GM19239 (cell line): ENCODE data around the gene ZC3H12C.

Source experiments
- DNase-seq: peaks from one replicate; pipeline ENCODE4 v3.0.0; 2011; ENCODE audit warnings: low spot score; ENCODE audit not compliant: insufficient read length
- FAIRE-seq: peaks from 2 replicates; lab custom pipeline; 2011; peaks lifted over from hg19 to GRCh38; lab: Jason Lieb, UNC

The ZC3H12C gene

DNA sequence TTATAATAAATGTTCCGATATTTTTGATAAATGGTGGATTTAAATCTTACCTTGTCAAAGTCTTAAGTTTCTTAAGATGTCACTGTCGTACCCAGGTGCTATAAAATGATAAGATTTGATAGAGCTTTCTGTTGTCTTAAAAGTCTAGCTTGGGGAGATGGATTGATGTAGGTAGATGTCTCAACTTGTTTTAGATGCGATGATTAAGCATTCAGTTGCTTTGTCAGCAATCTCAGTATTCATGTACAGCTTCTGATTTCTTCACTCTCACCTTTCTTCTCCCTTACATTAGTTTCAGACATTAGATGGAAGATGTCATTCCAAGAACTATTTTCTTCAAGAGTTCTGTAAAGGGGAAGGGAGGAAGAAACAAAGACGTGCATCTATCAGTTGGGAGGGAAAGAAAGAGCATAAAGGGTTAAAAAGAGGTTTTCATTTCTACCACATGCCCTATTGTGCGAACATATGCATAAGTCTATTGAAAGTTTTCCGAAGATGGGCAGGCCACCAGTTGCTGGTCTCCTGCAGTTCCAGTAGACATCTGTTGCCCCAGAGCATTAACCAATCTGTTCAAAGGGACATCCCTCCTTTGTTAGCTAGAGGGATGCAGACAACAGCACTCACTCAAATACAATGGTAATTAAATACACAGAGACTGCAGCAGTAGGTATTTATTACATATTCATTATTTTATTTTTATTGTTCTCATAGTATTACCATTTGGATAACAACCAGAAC lies 38.4 kb downstream of the ZC3H12C start:
- FAIRE-seq = no peak

DNA sequence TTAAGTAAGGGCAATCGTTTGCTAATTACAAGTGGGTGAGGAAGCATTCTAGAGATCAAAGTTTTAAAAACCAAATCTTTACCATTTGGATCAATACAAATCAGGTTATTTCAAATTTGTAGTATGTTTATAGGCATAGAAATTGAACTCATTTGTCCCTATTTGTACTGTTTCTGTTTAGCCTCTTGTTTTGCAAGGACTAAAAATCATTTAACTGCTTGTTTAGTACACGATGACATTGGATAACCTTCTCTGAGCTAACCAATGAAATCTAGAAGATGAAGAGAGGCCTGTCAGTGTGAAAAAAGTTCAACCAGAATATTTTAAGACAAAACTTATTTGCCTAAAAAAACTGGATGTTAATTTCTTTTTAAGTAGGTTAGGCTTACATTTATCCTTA lies 40.0 kb downstream of the ZC3H12C start:
- no peak for FAIRE-seq
- no peak for DNase-seq

More for the DNA sequence above, 38.4 kb downstream of the ZC3H12C start:
- DNase-seq = no peak

DNA sequence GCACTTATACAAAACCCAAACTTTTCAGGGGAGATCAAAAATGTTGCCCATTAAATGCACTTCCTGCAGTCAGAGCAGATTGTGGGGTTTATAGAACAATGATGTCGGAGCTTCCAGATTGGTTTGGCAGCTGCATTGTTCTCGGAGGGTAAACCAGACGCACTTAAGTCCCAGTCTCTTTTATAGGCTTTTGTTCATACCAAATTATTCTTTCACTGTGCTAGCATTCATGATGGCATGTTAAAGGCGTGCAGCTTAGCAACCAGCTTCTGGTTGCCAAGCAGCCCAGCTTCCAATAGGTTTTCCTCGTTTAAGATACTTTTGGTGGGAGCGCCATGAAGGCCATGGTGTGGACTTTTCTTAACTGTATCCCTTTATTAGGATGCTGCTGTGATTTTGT lies 40.9 kb downstream of the ZC3H12C start:
- DNase-seq (no peak), FAIRE-seq (peak; percentile 39)

DNA sequence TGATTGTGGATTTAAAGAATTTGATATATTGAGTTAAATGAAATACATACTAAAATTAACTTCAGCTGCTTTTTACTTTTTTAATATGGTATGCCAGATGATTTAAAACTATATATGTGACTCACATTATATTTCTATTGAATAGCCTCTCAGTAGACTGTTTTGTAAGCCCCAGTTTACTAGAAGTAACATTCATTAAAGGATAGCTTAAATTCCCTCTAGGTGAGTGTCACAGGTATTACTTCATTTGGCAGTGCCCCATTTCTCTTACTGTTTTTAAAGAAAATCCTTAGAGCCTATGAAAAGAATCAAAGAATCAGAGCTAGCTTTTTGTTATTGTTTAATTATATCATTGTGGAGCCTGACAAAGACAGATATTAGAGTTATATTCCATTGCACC lies 48.6 kb downstream of the ZC3H12C start:
- FAIRE-seq (no peak), DNase-seq (no peak)

DNA sequence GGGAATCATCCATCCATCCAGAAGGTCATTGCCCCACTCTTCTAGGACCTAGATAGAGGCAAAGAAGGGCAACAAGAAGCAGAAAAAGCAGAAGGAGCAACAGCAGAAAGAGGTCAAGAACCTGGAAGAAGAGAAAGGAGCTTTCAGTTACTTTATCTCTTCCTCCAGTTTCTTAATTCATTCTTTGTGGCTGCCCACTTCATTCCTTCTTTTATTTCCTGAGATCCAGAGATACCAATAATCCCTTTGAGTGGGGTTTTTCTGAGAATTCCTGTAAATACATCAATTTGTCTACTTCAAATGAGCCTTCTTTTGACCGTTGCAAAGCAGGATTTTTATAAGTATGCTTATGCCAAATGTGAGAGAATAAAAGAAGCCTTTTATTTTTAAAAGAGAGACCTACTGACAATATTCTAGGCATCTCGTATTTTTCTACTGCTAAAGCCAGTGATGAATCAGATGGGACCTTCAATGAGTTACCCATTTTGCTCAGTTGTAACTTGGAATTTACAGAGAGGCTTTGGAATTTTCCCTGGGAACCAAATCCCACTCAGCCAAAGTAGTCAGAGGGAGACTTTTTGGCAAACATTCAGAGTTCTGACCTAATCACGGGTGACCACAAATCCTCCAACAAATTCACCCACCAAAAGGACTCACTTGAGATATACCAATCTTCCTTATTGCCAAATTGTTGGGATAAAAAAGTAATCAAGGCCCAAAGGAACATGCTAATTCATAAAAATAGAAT lies 54.9 kb downstream of the ZC3H12C start:
- no peak for FAIRE-seq

DNA sequence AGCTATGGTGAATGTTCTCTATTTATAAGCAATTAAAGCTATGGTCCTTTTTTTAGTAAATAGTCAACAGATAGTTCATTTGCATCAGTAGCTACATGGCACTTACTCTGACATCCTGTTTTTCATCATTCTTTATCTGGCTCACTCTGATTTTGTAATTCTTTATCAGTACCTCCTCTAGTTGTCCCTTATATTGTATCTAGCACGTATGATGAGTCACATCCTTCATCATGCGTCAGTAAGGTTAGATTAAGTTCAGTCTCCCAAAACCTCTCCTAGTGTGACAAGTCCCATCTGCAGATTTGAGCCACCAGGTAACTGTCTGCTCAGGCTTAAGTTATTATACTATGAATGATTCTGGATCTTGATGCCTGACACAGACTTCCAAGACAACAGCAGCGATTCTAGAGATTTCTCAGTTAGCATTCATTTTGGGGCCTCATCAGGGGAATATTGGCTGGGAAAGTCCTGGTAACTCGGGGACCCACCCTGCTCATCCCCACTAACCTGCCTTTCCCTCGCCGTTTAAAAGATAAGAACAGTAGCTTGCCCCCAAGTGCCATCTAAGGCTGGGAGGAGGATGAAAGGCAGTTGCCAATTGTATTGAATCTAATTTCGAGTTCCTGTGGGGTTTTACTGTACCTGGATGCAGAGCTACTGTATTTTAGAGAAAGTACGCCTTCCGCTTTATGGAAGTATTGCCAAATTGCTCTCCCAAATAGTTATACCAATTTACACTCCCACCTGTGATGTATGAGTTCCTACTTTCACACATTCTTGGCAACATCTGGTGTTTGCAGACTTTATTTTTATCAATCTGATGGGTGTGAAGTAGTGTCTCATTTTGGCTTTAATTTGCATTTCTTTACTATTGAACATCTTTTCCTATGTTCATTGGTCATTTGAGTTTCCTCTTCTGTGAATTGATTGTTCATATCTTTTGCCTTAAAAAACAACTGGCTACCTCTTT lies 55.9 kb downstream of the ZC3H12C start:
- no peak for DNase-seq
- FAIRE-seq = peak; percentile 66

More for the DNA sequence above, 54.9 kb downstream of the ZC3H12C start:
- DNase-seq = no peak

DNA sequence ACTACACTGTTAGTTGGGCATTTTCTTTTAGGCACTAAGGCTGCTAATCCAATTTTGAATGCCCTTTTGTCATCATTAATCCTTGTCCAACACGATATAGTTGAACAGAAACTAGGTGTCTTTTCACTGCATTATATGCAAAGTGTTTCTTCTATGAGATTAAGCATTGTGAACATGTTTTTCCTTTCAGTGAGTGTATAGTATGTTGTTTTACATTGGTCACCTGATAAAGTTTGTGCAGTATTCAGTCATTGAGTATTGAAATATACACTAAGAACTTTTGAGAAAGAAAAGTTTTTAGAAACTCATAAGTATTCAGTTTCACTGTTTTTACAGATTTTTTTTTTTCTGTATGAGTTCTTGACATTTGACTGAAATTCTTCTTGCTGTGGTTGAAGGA lies 59.0 kb downstream of the ZC3H12C start:
- FAIRE-seq (peak; percentile 49), DNase-seq (no peak)

DNA sequence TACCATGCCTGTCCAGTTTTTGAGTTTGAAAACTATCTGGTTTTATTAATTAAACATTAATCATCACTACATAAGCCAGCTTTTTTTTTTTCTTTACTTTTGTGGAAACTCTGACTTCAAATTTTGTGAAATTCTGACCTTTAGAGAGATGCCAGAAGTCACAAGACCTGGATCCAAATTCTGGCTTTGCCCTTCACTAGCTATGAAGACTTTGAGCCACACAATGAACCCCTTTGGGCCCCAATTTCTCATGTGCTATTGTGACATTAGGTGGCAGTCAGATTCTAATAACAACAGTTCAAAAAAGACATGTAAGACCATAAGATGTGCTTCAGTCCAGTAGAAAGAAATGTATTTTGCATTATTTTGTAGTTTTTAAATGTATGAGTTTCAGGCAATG lies 60.3 kb downstream of the ZC3H12C start:
- FAIRE-seq (no peak), DNase-seq (no peak)

DNA sequence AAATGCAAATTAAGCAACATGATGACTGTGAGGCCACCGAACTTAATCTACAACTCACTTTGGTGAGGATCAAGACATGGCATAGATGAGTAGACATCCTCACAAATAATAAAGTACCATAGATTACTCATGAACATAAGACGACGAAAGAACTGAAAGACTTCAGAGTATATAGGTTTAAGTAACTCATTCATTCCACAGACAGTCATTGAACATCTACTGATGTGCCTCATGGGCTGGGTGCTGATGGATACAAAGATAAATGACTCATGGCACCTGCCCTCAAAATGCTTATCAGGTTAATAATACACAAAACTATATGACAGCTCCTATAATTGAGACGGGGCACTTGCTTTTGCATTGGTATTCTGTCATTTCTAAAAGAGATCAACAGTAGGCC lies 63.3 kb downstream of the ZC3H12C start:
- FAIRE-seq (no peak), DNase-seq (no peak)

DNA sequence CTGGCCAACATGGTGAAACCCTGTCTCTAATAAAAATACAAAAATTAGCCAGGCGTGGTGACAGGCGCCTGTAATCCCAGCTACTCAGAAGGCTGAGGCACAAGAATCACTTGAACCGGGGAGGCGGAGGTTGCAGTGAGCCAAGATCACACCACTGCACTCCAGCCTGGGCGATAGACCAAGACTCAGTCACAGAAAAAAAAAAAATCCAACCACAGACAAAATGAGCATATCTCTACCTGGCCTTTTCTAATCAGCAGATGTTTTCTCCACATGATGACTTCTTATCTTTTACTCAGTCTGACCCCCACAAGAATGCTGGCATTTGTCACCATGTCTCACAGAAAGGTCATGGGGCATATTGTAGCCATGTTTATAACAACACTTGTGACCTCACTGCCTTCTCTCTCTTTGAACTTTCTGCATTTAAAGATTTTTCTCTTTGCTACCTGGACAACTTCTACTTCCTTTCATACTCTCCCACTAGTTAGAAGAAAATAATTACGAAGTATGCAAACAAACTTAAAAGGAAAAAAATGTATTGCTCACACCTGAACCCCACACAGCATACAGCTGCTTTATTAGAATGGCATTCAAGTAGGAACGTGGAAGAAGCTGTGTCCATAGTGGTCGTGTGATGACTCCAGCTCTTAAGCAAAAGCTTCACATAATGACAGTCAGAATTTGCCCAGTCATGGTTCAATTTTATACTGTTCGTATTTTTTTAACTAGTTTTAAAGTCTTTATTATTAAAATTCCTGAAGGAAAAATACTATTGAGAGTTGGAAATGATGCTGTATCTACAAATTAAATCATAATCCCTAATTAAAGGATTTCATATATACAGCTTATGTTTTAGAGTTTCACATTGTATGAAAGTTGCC lies 65.4 kb downstream of the ZC3H12C start:
- DNase-seq (no peak), FAIRE-seq (no peak)

DNA sequence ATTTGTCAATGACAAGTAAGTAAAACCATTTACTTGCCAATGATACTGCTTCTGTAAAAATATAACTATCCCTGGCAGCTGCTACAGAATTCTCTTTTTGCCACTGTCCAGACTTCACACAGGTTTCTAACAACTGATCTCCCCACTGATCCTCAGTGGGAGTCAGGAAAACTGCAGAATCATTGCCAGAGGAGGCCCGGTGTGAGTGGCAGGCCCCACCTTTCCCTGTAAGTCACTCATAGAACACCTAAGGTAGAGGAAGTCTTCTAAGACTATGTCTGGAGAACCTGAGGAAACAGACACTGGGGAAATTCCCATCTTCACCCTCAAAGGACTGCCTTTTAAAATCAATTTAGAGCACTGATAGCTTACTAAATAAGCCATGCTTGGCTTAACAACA lies 66.3 kb downstream of the ZC3H12C start:
- FAIRE-seq = no peak

DNA sequence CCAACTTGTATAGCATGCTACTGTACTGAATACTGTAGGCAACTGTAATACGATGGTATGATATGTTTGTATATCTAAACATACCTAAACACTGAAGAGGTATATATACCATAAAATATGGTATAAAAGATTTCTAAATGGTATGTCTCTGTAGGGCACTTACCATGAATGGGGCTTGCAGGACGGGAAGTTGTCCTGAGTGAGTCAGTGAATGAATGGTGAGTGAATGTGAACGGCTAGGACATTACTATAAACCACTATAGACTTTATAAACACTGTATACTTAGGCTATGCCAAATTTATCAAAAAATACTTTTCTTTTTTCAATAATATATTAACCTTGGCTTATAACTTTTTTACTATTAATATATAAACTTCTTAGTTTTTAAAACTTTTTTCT lies 66.8 kb downstream of the ZC3H12C start:
- DNase-seq (no peak), FAIRE-seq (no peak)

More for the DNA sequence above, 66.3 kb downstream of the ZC3H12C start:
- no peak for DNase-seq

DNA sequence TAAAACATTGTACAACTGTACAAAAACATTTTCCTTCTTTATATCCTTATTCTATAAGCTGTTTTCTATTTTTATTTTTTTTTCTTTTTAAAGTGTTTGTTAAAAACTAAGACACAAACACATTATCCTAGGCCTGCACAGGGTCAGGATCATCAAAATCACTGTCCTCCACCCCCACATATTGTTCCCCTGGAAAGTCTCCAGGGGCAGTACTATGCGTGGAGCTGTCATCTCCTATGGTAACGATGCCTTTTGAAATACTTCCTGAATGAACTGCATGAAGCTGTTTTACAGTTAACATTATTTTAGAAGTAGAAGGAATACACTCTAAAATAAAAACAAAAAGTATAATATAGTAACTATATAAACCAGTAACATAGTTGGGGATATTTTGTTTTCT lies 67.2 kb downstream of the ZC3H12C start:
- DNase-seq (no peak), FAIRE-seq (no peak)

DNA sequence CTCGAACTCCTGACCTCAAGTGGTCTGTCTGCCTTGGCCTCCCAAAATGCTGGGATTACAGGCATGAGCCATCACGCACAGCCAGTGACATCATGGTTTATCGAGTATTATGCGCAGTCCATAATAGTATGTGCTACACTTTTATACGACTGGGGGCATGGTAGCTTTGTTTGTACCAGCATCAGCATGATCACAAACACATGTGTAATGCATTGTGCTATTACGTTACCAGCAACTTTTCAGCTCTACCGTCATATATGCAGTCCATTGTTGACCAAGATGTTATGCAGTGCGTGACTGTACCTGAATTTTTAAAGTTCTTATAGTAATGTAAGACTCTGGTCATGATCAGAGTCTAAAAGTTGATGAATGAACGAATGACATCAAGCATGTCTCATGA lies 67.9 kb downstream of the ZC3H12C start:
- no peak for DNase-seq

DNA sequence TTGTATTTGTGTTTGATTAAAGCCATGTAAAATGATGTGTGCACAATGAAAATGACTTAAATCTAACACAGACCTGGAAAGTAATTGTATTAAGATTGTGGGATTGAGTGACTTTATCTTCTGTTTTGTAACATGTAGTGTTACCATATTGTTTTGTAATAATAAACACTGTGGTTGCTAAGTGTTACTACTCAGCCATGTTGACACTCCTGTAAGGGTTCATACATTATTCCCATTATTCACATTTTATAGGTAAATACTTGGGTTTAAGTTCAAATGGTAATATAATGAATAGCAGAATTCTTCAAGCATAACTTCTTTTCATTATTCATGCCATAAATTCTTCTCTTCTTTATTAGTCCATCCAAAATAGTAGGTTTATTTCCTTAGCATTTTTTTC lies 69.0 kb downstream of the ZC3H12C start:
- no peak for DNase-seq
- FAIRE-seq = no peak

More for the DNA sequence above, 67.9 kb downstream of the ZC3H12C start:
- FAIRE-seq = no peak

DNA sequence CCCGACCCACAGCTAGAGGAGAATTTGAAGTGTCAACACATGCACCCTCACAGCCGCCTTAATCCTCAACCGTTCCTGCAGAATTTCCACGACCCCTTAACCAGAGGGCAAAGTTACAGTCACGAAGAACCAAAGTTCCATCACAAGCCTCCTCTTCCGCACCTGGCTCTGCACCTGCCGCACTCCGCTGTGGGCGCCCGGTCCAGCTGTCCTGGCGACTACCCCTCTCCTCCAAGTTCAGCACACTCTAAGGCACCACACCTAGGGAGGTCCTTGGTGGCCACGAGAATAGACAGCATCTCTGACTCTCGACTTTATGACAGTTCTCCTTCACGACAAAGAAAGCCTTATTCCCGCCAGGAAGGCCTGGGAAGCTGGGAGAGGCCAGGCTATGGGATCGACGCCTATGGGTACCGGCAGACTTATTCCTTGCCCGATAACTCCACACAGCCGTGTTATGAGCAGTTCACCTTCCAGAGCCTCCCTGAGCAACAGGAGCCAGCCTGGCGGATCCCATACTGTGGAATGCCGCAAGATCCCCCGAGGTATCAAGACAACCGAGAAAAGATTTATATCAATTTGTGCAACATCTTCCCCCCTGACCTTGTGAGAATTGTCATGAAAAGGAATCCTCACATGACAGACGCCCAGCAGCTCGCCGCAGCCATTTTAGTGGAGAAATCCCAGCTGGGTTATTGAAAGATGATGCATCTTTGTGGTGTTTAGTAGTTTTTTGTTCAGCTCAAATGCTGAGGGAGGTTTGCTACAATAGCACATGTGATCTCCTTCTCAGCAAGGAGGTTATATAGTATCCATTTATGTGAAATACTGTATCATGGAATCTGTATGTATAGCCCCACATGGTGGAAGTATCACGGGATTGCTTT lies 72.1 kb downstream of the ZC3H12C start:
- FAIRE-seq = no peak
- DNase-seq = no peak

DNA sequence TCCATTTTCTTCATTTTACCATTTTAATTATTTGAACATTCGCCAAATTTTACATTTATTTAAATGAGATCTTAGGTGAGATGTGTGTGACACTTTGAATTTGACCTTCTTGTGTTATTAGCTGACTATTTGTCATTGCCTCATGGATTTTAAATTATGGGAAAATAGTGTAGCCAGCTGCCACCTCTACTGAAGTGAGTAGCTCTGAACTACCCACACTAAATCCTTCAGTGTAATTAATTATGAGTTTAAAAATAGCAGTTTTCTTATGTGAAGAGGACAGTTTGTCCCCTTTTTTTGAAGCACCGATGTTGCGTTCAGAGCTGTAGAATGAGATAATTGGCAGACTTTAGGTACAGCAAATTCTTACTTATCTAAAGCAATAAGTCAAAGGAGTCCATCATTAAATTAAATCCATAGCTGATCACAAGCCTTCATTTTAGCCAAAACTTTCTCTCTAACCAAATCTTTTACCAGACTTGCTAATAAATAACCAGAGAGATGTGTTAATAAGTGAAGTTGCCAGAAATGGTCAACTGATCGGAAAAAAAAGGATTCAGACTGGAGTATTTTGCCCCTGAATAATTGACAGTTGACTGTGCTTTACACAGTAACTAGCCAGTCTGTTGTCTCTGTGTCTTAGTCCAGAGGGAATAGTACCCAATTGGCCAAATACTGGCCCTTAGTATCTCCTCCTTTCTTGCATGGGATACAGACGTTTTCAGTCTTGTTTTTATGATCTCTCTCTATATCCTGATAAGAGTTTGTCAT lies 75.0 kb downstream of the ZC3H12C start:
- FAIRE-seq = no peak
- no peak for DNase-seq

DNA sequence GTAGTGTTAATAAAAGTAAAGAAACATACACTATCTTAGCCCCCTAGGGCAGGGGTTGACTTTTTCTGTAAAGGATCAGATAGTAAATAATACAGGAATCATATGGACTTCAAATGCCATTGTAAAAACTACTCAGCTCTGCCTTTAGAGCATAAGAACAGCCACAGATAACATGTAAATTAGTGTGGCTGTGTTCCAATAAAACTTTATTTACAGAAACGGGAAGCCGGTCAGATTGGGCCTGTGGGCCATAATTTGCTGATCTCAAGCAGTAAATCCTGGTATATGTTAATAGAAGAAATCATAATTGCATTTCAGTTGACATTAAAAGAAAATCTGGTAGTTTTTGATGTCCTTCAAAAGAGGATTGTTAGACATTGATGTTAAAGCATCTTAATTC lies 76.5 kb downstream of the ZC3H12C start:
- no peak for FAIRE-seq
- DNase-seq = no peak
